Vagina (tissue), 2 donors: Measurements from ENCODE around the gene MUC12. TPM values are rescaled to one million over a fixed set of nuclear protein-coding genes. Genes with fewer than 3 reads are reported as not detected.

ENCODE experiments used
- DNase-seq, 2 donors: peaks; one replicate each; pipeline ENCODE4 v3.0.0-alpha.2; 2017; ENCODE audit errors: extremely low spot score in 2 of 2
- H3K27ac ChIP-seq: fragments of 200-600 bp; sonication (generic); one replicate; pipeline ENCODE4 v1.5.1; 2019
- H3K27me3 ChIP-seq: fragments of 200-600 bp; sonication (generic); one replicate; pipeline ENCODE4 v1.5.1; 2019
- H3K36me3 ChIP-seq, 2 donors: fragments of 200-600 bp; sonication (generic); one replicate each; pipeline ENCODE4 v1.5.1; 2017 to 2019
- H3K4me1 ChIP-seq: fragments of 200-600 bp; sonication (generic); one replicate; pipeline ENCODE4 v1.5.1; 2019
- H3K4me3 ChIP-seq, 2 donors: fragments of 200-600 bp; sonication (generic); 1 replicate in 1 of 2; 2 replicates in 1 of 2; pipeline ENCODE4 v1.5.1; 2016 to 2019
- H3K9me3 ChIP-seq: fragments of 200-600 bp; sonication (generic); one replicate; pipeline ENCODE4 v1.5.1; 2019
- CTCF ChIP-seq, 3 experiments: fragments of 450-650 bp in 2 of 3; fragments of 200-600 bp in 1 of 3; sonication (generic) in 1 of 3; IDR thresholded peaks; one replicate each; pipeline ENCODE4 v1.5.1; 2017 to 2019; ENCODE audit warnings: antibody characterized with exemption in 3 of 3, mild to moderate bottlenecking in 2 of 3, moderate library complexity in 2 of 3
- POLR2A ChIP-seq, 2 donors: fragments of 450-650 bp; IDR thresholded peaks; one replicate each; pipeline ENCODE4 v1.6.1; 2017; ENCODE audit warnings: antibody characterized with exemption in 2 of 2, mild to moderate bottlenecking in 2 of 2, moderate library complexity in 2 of 2
- POLR2AphosphoS5 ChIP-seq, 2 donors: sonication (generic); formaldehyde crosslinking; IDR thresholded peaks; one replicate each; pipeline ENCODE4 v1.9.0; 2017; ENCODE audit warnings: antibody characterized with exemption in 2 of 2, mild to moderate bottlenecking in 2 of 2, low read depth in 1 of 2; ENCODE audit not compliant: insufficient read depth in 1 of 2
- intact Hi-C: fragments of 100-400 bp; cut with DNase I; formaldehyde crosslinking; loops from one replicate; pipeline ENCODE4 v1.15.1; 2023
- total RNA-seq: library from RNA; depleted of rRNA; stranded (reverse); fragments of >200 nt; gene quantifications from one replicate; pipeline ENCODE4 v1.2.3, GENCODE V29; 2016

Gene MUC12
- total RNA-seq, 1 donor from 2014 or later = 2.7 TPM

DNA sequence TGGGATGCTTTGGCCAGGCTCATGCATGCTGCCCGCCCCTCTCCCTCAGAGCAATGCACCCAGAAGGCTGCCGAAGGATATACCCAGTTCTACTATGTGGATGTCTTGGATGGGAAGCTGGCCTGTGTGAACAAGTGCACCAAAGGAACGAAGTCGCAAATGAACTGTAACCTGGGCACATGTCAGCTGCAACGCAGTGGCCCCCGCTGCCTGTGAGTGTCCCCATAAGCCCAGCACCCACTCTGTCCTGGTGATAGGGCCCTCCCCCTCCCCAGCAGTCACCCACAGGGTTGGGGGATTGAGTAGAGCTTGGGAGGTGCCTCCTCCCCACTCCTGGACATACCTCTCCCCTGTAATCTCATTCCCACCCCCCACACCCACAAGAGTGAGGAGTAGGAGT lies 43.6 kb downstream of the MUC12 start:
- intact Hi-C loops = no loop called here
- no peaks in the 10 kb centered on the region for H3K9me3 ChIP-seq
- no peak overlapping the region for H3K4me3 ChIP-seq
- peaks cover 17% of the 10 kb centered on the region for H3K4me1 ChIP-seq
- H3K27ac ChIP-seq = no peak overlapping the region
- no peaks in the 10 kb centered on the region for H3K27me3 ChIP-seq
- no peaks in the 10 kb centered on the region for H3K36me3 ChIP-seq
- TF ChIP-seq CTCF (IDR thresholded peaks at IDR 0.05) (no peak), POLR2A (IDR thresholded peaks at IDR 0.05) (no peak), POLR2AphosphoS5 (IDR thresholded peaks at IDR 0.05; ENCODE audit: insufficient read depth in 1 of 2, low read depth in 1 of 2) (no peak)
- DNase-seq = no peak

DNA sequence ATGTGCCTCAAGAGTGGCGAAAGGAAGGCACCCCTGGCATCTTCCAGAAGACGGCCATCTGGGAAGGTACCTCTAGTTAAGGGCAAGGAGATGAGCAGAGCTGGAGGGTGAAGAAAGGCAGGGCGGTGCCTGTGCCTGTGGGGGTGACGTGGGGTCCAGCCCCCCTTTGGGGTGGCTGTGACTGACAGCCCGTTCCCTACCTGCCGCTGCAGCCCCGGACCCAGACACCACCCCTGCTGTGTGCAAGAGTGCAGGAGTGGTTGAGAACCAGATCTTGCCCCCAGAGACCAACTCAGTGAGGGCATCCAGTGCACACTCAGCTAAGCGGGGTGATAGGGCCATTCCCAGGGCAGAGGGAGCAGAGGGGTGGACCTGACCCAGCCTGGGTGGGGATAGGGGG lies 46.3 kb downstream of the MUC12 start:
- intact Hi-C loops = no loop called here
- TF ChIP-seq CTCF (IDR thresholded peaks at IDR 0.05) (no peak), POLR2AphosphoS5 (IDR thresholded peaks at IDR 0.05; ENCODE audit: insufficient read depth in 1 of 2, low read depth in 1 of 2) (no peak), POLR2A (IDR thresholded peaks at IDR 0.05) (no peak)
- H3K4me1 ChIP-seq = peaks cover 23% of the 10 kb centered on the region
- no peak overlapping the region for H3K4me3 ChIP-seq
- no peak overlapping the region for H3K27ac ChIP-seq
- no peak for DNase-seq
- no peaks in the 10 kb centered on the region for H3K36me3 ChIP-seq
- H3K9me3 ChIP-seq = no peaks in the 10 kb centered on the region
- H3K27me3 ChIP-seq = no peaks in the 10 kb centered on the region

DNA sequence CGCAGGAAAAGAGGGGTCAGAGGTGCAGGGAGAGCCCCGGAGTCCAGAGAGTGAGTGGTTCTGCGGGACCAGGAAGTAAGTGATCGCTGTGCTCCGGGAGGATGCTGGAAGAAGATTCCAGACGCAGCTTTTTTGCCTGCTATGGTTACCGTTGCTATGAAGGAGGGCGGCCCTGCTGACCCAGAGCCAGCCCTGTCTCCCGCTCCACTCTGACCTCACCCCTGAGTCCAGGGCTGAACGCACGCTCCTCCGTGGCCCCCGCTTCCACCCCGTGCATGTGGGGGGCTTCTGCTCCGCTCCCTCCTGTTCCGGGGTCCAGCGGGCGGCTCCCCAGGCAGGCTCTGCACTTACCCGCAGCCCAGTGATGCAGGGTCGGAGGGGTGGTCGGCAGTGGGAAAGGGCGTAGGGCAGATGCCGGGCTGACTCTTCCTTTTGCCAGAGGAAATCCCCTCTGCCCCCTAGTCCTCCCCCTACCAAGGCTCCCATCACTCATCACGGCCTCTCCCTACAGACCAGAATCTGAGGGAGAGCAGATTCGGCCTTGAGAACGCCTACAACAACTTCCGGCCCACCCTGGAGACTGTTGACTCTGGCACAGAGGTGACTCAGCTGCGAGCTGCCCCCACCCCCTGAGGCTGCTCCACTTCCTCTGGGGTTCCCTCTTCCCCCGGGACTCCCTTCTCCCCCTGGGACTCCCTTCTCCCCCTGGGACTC lies 47.9 kb downstream of the MUC12 start:
- Histone ChIP-seq H3K4me1 (peaks cover 23% of the 10 kb centered on the region), H3K27me3 (no peaks in the 10 kb centered on the region), H3K9me3 (no peaks in the 10 kb centered on the region), H3K4me3 (peak overlapping the region; percentile 54 to 68), H3K27ac (peak overlapping the region; percentile 74), H3K36me3 (no peaks in the 10 kb centered on the region)
- intact Hi-C loops = no loop called here
- TF ChIP-seq POLR2AphosphoS5 (IDR thresholded peaks at IDR 0.05; ENCODE audit: insufficient read depth in 1 of 2, low read depth in 1 of 2) (peak in 1 of 2 donors; percentile 70), POLR2A (IDR thresholded peaks at IDR 0.05) (no peak), CTCF (IDR thresholded peaks at IDR 0.05) (no peak)
- no peak for DNase-seq

- Histone ChIP-seq H3K36me3 (no peaks in the 10 kb centered on the region), H3K4me1 (peaks cover 23% of the 10 kb centered on the region), H3K4me3 (no peak overlapping the region), H3K27ac (peak overlapping the region; percentile 42), H3K9me3 (no peaks in the 10 kb centered on the region), H3K27me3 (no peaks in the 10 kb centered on the region)
- DNase-seq = no peak
- TF ChIP-seq CTCF (IDR thresholded peaks at IDR 0.05) (no peak), POLR2A (IDR thresholded peaks at IDR 0.05) (no peak)
- intact Hi-C loops = no loop called here
These were observed 49.2 kb downstream of the MUC12 start for GRCh38 chr7:101018271-101019167.

GRCh38 chr7:101020444-101020843 lies 51.1 kb downstream of the MUC12 start:
- no peaks in the 10 kb centered on the region for H3K27me3 ChIP-seq
- no peaks in the 10 kb centered on the region for H3K9me3 ChIP-seq
- intact Hi-C loops = no loop called here
- peaks cover 23% of the 10 kb centered on the region for H3K4me1 ChIP-seq
- no peak for DNase-seq
- TF ChIP-seq POLR2A (IDR thresholded peaks at IDR 0.05) (no peak), CTCF (IDR thresholded peaks at IDR 0.05) (no peak), POLR2AphosphoS5 (IDR thresholded peaks at IDR 0.05; ENCODE audit: insufficient read depth in 1 of 2, low read depth in 1 of 2) (no peak)
- no peaks in the 10 kb centered on the region for H3K36me3 ChIP-seq
- H3K27ac ChIP-seq = no peak overlapping the region
- no peak overlapping the region for H3K4me3 ChIP-seq
